Naive thymus-derived CD4-positive, alpha-beta T cell (primary cell): ENCODE results near the gene JPT2. TPM values are rescaled to one million over a fixed set of nuclear protein-coding genes. Genes with fewer than 3 reads are reported as not detected.

ENCODE experiments used
- ATAC-seq: fragments of 150-1000 bp; cut with Tn5 transposase; 2 replicates; pipeline ENCODE4 v1.10.0; 2021; ENCODE audit warnings: mild to moderate bottlenecking, moderate library complexity
- CTCF ChIA-PET: fragments of 350-600 bp; sonication (Branson Sonifier 250); formaldehyde crosslinking; loops from one replicate; lab custom pipeline; 2021; ENCODE audit warnings: antibody characterized with exemption; lab: Charles Lee
- POLR2A ChIA-PET: fragments of 350-600 bp; sonication (Branson Sonifier 250); formaldehyde crosslinking; loops from one replicate; lab custom pipeline; 2021; ENCODE audit warnings: antibody characterized with exemption, inconsistent platforms; lab: Charles Lee
- DNase-seq, 9 donors: peaks; one replicate each; pipeline versions ENCODE4 v3.0.0 to v3.0.0-alpha.2; 2020 to 2022; ENCODE audit warnings: mixed read lengths in 1 of 9
- H3K27ac ChIP-seq: one replicate; pipeline ENCODE4 v1.7.0; 2013; ENCODE audit warnings: mild to moderate bottlenecking, low read depth, low read length, moderate library complexity
- H3K27me3 ChIP-seq, 2 donors: one replicate each; pipeline ENCODE4 v1.7.0; 2013; ENCODE audit warnings: low read length in 2 of 2, mild to moderate bottlenecking in 2 of 2, moderate library complexity in 2 of 2; ENCODE audit not compliant: control insufficient read depth in 2 of 2, insufficient read depth in 2 of 2
- H3K36me3 ChIP-seq, 3 experiments: 1 replicate in 2 of 3; 2 replicates in 1 of 3; pipeline ENCODE4 v1.7.0; 2013; ENCODE audit warnings: low read length in 3 of 3, mild to moderate bottlenecking in 3 of 3, moderate library complexity in 1 of 3; ENCODE audit not compliant: insufficient read depth in 3 of 3, control insufficient read depth in 2 of 3
- H3K4me1 ChIP-seq, 2 donors: one replicate each; pipeline ENCODE4 v1.7.0; 2013; ENCODE audit warnings: low read length in 2 of 2, mild to moderate bottlenecking in 2 of 2, moderate library complexity in 1 of 2; ENCODE audit not compliant: control insufficient read depth in 2 of 2, insufficient read depth in 2 of 2
- H3K4me3 ChIP-seq: 2 replicates; pipeline ENCODE4 v1.7.0; 2013; ENCODE audit warnings: mild to moderate bottlenecking, low read length
- H3K9me3 ChIP-seq, 3 experiments: 1 replicate in 2 of 3; 2 replicates in 1 of 3; pipeline ENCODE4 v1.7.0; 2013; ENCODE audit warnings: low read length in 3 of 3; ENCODE audit not compliant: control insufficient read depth in 2 of 3
- H3K27ac Mint-ChIP-seq, 9 donors: one replicate each; pipeline ENCODE4 v1.8.0; 2020 to 2022; ENCODE audit warnings: mixed read lengths in 9 of 9, mild to moderate bottlenecking in 8 of 9, moderate library complexity in 5 of 9, inconsistent platforms in 2 of 9
- H3K27me3 Mint-ChIP-seq, 5 donors: one replicate each; pipeline ENCODE4 v1.8.0; 2021 to 2022; ENCODE audit warnings: mixed read lengths in 5 of 5, mild to moderate bottlenecking in 1 of 5
- H3K36me3 Mint-ChIP-seq, 5 donors: one replicate each; pipeline ENCODE4 v1.8.0; 2020 to 2022; ENCODE audit warnings: mixed read lengths in 5 of 5, mild to moderate bottlenecking in 3 of 5, inconsistent platforms in 1 of 5
- H3K4me1 Mint-ChIP-seq, 7 donors: one replicate each; pipeline ENCODE4 v1.8.0; 2020 to 2022; ENCODE audit warnings: mixed read lengths in 7 of 7, mild to moderate bottlenecking in 3 of 7, inconsistent platforms in 1 of 7
- H3K4me3 Mint-ChIP-seq, 10 donors: one replicate each; pipeline ENCODE4 v1.8.0; 2020 to 2022; ENCODE audit warnings: mild to moderate bottlenecking in 10 of 10, mixed read lengths in 10 of 10, moderate library complexity in 6 of 10, inconsistent platforms in 2 of 10
- H3K9me3 Mint-ChIP-seq, 11 donors: one replicate each; pipeline ENCODE4 v1.8.0; 2020 to 2022; ENCODE audit warnings: mixed read lengths in 11 of 11, mild to moderate bottlenecking in 4 of 11, inconsistent platforms in 1 of 11, moderate library complexity in 1 of 11
- intact Hi-C, 2 donors: fragments of 100-400 bp; cut with micrococcal nuclease; formaldehyde crosslinking; loops; one replicate each; pipeline ENCODE4 v1.15.1; 2023
- polyA plus RNA-seq, 2 donors: library from polyadenylated mRNA; unstranded; fragments of 300-500 nt; fragmentation: Illumina TruSeq; gene quantifications; one replicate each; pipeline ENCODE4 v1.2.3, GENCODE V29; 2021
- total RNA-seq, 6 experiments: library from RNA in 5 of 6; stranded (reverse) in 5 of 6; gene quantifications; 1 replicate in 5 of 6; 2 replicates in 1 of 6; pipeline ENCODE4 v1.2.3 and lab custom pipeline; 2021 to 2026

The JPT2 gene
- total and polyA plus RNA-seq, 7 experiments from 2014 or later: 12.6 to 67.2 (median 17.5) TPM

DNA sequence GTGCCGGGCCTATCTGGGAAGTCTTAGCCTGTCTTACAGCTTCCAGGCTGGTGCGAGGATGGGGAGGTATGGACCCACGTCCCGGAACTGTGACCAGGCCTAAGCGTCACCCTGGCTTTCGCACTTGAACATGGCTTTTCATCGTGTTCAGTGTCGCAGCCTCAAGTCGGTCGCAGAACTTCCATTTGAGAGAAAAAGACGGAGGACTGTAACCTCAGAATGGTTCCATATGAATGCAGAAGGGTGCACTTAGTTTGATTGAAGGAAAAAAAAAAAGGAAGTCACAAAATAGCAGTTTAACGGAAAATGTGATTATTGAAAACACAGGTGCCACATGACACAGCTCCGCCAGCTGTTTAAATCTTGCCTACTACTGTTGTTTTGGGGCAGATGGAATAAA is 30.2 kb upstream of the JPT2 start:
- Mint-ChIP-seq H3K4me1 (peaks cover 16 to 24% (median 21%) of the 10 kb centered on the region in 7 donors), H3K27ac (peak overlapping the region in 1 of 9 donors; percentile 53), H3K27me3 (no peaks in the 10 kb centered on the region), H3K36me3 (peaks cover 0 to 51% (median 24%) of the 10 kb centered on the region in 5 donors), H3K4me3 (no peak overlapping the region), H3K9me3 (no peaks in the 10 kb centered on the region)
- DNase-seq (no peak), ATAC-seq (no peak)
- Histone ChIP-seq H3K9me3 (no peaks in the 10 kb centered on the region), H3K4me3 (no peak overlapping the region), H3K27me3 (no peaks in the 10 kb centered on the region), H3K27ac (no peak overlapping the region), H3K36me3 (peaks cover 0 to 55% (median 0%) of the 10 kb centered on the region in 3 experiments), H3K4me1 (peaks cover 0 to 8% of the 10 kb centered on the region in 2 donors)
- ChIA-PET CTCF (no interaction called here), POLR2A (interaction anchor here (0.6 kb wide), 1 partner anchor 318 kb away, joined by 4 read pairs; no protein-coding TSS in a partner anchor)
- intact Hi-C loops: no loop called here

DNA sequence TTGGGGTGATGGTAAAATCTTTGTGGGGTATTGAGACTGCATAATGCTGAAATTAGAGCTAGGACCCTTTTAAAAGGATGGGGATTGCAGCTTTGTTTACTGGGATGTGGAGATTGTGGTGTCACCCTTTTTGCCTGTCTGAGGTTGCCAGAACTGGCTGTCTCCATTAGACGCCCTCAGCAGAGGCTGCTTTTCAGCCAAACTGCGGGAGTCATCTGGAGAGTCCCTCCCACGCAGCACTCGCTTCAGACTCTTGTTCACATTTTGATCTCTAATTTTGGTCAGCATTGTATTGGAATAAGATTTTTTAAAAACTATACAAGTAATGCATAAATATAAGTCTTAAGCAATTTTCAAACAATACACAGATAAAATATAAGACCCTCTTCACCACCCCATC is 27.9 kb upstream of the JPT2 start:
- H3K36me3 ChIP-seq: peaks cover 0 to 56% (median 3%) of the 10 kb centered on the region in 3 experiments
- ATAC-seq: no peak
- intact Hi-C loops: no loop called here
- ChIA-PET POLR2A (no interaction called here), CTCF (interaction anchor here (1.0 to 1.5 kb wide), 3 partner anchors 18 to 56 kb away, joined by 3 to 4 read pairs (median 3); partner anchors contain the start of gene MAPK8IP3)
- peaks cover 0 to 8% of the 10 kb centered on the region in 2 donors for H3K4me1 ChIP-seq
- Mint-ChIP-seq H3K27me3 (no peaks in the 10 kb centered on the region), H3K27ac (no peak overlapping the region), H3K36me3 (peaks cover 7 to 50% (median 24%) of the 10 kb centered on the region in 5 donors), H3K4me3 (no peak overlapping the region), H3K4me1 (peaks cover 14 to 24% (median 17%) of the 10 kb centered on the region in 7 donors), H3K9me3 (no peaks in the 10 kb centered on the region)
- no peaks in the 10 kb centered on the region for H3K9me3 ChIP-seq
- no peaks in the 10 kb centered on the region for H3K27me3 ChIP-seq
- H3K27ac ChIP-seq: no peak overlapping the region
- H3K4me3 ChIP-seq: no peak overlapping the region
- DNase-seq: no peak

DNA sequence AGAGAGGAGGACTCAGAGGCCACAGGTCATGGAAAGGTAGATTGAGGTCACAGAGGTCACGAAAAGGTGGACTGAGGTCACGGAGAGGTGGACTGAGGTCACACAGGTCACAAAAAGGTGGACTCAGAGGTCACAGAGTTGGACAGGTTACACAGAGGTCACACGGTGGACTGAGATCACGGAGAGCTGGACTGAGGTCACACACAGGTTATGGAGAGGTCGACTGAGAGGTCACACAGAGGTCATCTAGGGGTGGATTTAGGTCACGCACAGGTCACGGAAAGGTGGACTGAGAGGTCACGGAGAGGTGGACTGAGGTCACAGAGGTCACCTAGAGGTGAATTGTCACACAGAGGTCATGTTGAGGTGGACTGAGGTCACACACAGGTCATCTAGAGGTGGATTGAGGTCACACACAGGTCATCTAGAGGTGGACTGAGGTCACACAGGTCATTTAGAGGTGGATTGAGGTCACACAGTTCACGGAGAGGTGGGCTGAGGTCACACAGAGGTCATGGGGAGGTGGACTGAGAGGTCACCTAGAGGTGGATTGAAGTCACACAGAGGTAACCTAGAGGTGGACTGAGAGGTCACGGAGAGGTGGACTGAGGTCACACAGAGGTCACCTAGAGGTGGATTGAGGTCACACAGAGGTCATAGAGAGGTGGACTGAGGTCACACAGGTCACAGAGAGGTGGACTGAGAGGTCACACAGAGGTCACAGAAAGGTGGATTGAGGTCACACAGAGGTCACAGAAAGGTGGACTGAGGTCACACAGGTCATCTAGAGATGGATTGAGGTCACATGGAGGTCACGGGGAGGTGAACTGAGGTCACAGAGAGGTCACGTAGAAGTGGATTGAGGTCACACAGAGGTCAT is 26.7 kb upstream of the JPT2 start:
- ATAC-seq: no peak

DNA sequence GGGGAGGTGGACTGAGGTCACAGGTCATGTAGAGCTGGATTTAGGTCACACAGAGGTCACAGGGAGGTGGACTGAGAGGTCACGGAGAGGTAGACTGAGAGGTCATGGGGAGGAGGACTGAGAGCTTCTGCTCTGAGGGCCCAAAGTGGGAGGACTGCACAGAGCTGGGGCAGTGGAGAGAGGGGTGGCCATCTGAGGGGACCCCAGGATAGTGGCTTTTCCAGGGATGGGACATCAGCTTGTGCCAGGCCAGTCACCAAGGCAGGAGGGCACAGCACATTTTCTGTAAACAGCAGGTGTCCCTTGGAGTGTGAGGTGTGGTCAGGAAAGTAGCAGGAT is 26.1 kb upstream of the JPT2 start:
- H3K27ac ChIP-seq: no peak overlapping the region
- H3K27me3 ChIP-seq: no peaks in the 10 kb centered on the region
- no peaks in the 10 kb centered on the region for H3K27me3 Mint-ChIP-seq
- no peak overlapping the region for H3K4me3 Mint-ChIP-seq
- peaks cover 0 to 11% (median 3%) of the 10 kb centered on the region in 7 donors for H3K4me1 Mint-ChIP-seq
- ChIA-PET POLR2A (no interaction called here), CTCF (interaction anchor here (0.9 kb wide), 1 partner anchor 113 kb away, joined by 3 read pairs; no protein-coding TSS in a partner anchor)
- peaks cover 11 to 44% (median 27%) of the 10 kb centered on the region in 5 donors for H3K36me3 Mint-ChIP-seq
- H3K4me1 ChIP-seq: no peaks in the 10 kb centered on the region
- H3K27ac Mint-ChIP-seq: peak overlapping the region in 2 of 9 donors; percentile 29 to 43
- ATAC-seq (no peak), DNase-seq (no peak)
- intact Hi-C loops: no loop called here
- H3K9me3 ChIP-seq: no peaks in the 10 kb centered on the region
- no peaks in the 10 kb centered on the region for H3K9me3 Mint-ChIP-seq
- no peak overlapping the region for H3K4me3 ChIP-seq
- peaks cover 0 to 60% (median 3%) of the 10 kb centered on the region in 3 experiments for H3K36me3 ChIP-seq

More for the DNA sequence above, 26.7 kb upstream of the JPT2 start:
- CTCF ChIA-PET: interaction anchor here (0.9 to 1.4 kb wide), 2 partner anchors 24 to 112 kb away, joined by 3 to 4 read pairs; no protein-coding TSS in a partner anchor
- H3K27ac Mint-ChIP-seq: peak overlapping the region in 3 of 9 donors; percentile 29 to 65 (median 43)
- no peaks in the 10 kb centered on the region for H3K9me3 Mint-ChIP-seq
- H3K27me3 ChIP-seq: no peaks in the 10 kb centered on the region
- H3K4me3 ChIP-seq: no peak overlapping the region
- H3K27ac ChIP-seq: no peak overlapping the region
- peaks cover 0 to 59% (median 3%) of the 10 kb centered on the region in 3 experiments for H3K36me3 ChIP-seq
- DNase-seq: no peak
- peak overlapping the region in 1 of 10 donors; percentile 30 for H3K4me3 Mint-ChIP-seq
- peaks cover 11 to 49% (median 28%) of the 10 kb centered on the region in 5 donors for H3K36me3 Mint-ChIP-seq
- no peaks in the 10 kb centered on the region for H3K27me3 Mint-ChIP-seq
- H3K4me1 Mint-ChIP-seq: peaks cover 3 to 16% (median 8%) of the 10 kb centered on the region in 7 donors
- peaks cover 0 to 4% of the 10 kb centered on the region in 2 donors for H3K4me1 ChIP-seq
- intact Hi-C loops: no loop called here
- H3K9me3 ChIP-seq: no peaks in the 10 kb centered on the region
- POLR2A ChIA-PET: interaction anchor here (0.6 kb wide), 1 partner anchor 258 kb away, joined by 3 read pairs; no protein-coding TSS in a partner anchor

DNA sequence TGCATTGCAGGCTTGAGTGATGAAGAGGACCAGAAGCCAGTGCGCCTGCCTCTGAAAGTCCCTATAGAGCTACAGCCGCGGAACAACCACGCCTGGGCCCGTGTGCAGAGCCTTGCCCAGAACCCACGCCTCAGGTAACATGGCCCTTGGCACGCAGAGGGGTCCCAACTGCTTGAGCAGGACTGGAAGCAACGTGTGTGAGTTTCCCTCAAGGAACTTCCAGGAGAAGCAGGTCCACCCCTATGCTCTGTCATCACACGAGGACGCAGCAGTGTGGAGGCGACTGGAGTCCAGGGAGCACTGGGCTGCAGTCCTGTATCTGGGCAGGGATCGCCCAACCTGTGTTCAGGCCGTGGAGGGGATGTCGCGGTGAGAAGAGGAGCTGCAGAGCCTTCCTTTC is 25.1 kb upstream of the JPT2 start:
- H3K4me1 Mint-ChIP-seq: peaks cover 0 to 10% (median 3%) of the 10 kb centered on the region in 7 donors
- Histone ChIP-seq H3K4me3 (no peak overlapping the region), H3K36me3 (peaks cover 0 to 68% (median 3%) of the 10 kb centered on the region in 3 experiments), H3K27ac (no peak overlapping the region), H3K9me3 (no peaks in the 10 kb centered on the region), H3K27me3 (no peaks in the 10 kb centered on the region), H3K4me1 (no peaks in the 10 kb centered on the region)
- intact Hi-C loops: no loop called here
- no peak overlapping the region for H3K4me3 Mint-ChIP-seq
- H3K27ac Mint-ChIP-seq: no peak overlapping the region
- CTCF ChIA-PET: no interaction called here
- ATAC-seq (no peak), DNase-seq (no peak)
- H3K36me3 Mint-ChIP-seq: peaks cover 11 to 39% (median 23%) of the 10 kb centered on the region in 5 donors
- POLR2A ChIA-PET: no interaction called here
- H3K27me3 Mint-ChIP-seq: no peaks in the 10 kb centered on the region
- H3K9me3 Mint-ChIP-seq: no peaks in the 10 kb centered on the region

DNA sequence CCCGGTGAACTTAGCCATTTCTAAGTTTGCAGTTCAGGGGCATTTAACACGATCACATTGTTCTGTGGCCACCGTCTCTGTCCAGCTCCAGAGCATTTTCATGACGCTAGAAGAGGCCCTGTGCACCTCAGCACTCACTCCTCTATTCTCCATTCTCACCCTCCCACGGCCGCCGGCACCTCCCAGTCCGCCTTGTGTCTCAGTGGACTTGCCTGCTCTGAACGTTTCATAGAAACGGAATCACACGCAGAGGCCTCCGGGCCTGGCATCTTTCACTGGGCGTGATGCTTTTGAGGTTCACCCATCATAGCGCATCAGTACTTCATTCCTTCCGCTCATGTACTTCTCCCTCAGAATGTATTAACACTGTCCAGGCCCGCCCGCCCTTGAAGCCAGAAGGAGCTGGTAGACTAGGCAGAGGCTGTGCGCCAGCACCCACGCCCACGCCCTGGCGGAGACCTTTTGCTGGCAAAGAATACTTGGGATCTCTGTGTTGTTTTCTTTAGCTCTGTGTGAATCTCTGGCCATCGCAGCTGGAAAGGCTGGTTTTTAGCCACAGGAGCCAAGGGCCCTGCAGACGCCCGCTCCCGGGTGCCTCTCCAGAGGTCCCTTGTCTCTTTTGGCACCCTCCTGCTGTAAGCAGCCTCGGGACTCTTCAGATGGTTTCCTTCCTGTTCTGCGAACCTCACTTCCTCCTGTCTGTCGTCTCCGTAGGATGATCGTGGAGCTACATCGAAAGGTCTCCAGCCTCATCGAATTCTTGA is 23.4 kb upstream of the JPT2 start:
- Mint-ChIP-seq H3K27ac (peak overlapping the region in 1 of 9 donors; percentile 66), H3K36me3 (peaks cover 11 to 38% (median 21%) of the 10 kb centered on the region in 5 donors), H3K4me3 (no peak overlapping the region), H3K27me3 (no peaks in the 10 kb centered on the region), H3K9me3 (no peaks in the 10 kb centered on the region), H3K4me1 (peaks cover 0 to 10% (median 3%) of the 10 kb centered on the region in 7 donors)
- DNase-seq (no peak), ATAC-seq (no peak)
- no peak overlapping the region for H3K4me3 ChIP-seq
- H3K4me1 ChIP-seq: no peaks in the 10 kb centered on the region
- no peaks in the 10 kb centered on the region for H3K27me3 ChIP-seq
- H3K9me3 ChIP-seq: no peaks in the 10 kb centered on the region
- peaks cover 0 to 80% (median 3%) of the 10 kb centered on the region in 3 experiments for H3K36me3 ChIP-seq
- intact Hi-C loops: no loop called here
- ChIA-PET CTCF (no interaction called here), POLR2A (no interaction called here)
- H3K27ac ChIP-seq: no peak overlapping the region
